H1 (cell line): Measurements from ENCODE around the gene PFKFB3. TPM values are rescaled to one million over a fixed set of nuclear protein-coding genes. Genes with fewer than 3 reads are reported as not detected.

Experiments
- CTCF ChIA-PET: fragments of 300-600 bp; sonication (Branson Sonifier 250); formaldehyde crosslinking; loops from one replicate; lab custom pipeline; 2021; ENCODE audit not compliant: partially characterized antibody; lab: Charles Lee
- POLR2A ChIA-PET: fragments of 300-600 bp; sonication (Branson Sonifier 250); formaldehyde crosslinking; loops from one replicate; lab custom pipeline; 2021; ENCODE audit warnings: inconsistent platforms; ENCODE audit not compliant: partially characterized antibody; lab: Charles Lee
- DNase-seq, 2 experiments: peaks; one replicate each; pipeline versions ENCODE4 v3.0.0 to v3.0.0-alpha.2; 2010 to 2022; ENCODE audit warnings: low spot score in 2 of 2, low read depth in 1 of 2, mixed read lengths in 1 of 2
- FAIRE-seq: peaks from 2 replicates; lab custom pipeline; 2011; peaks lifted over from hg19 to GRCh38; lab: Jason Lieb, UNC
- H2AFZ ChIP-seq: 2 replicates; pipeline ENCODE4 v1.8.1; 2012; ENCODE audit warnings: low read length, inconsistent platforms
- H2AK5ac ChIP-seq: 2 replicates; pipeline ENCODE4 v1.6.1; 2013; ENCODE audit warnings: low read depth, low read length
- H2BK120ac ChIP-seq: replicated peaks from 2 replicates; pipeline ENCODE3; 2013; ENCODE audit warnings: low read depth, low read length, inconsistent platforms
- H2BK12ac ChIP-seq: 2 replicates; pipeline ENCODE4 v1.6.1; 2013; ENCODE audit warnings: low read depth, low read length
- H2BK15ac ChIP-seq: 2 replicates; pipeline ENCODE4 v1.6.1; 2013; ENCODE audit warnings: low read length
- H2BK20ac ChIP-seq: 2 replicates; pipeline ENCODE4 v1.6.1; 2013; ENCODE audit warnings: low read length
- H2BK5ac ChIP-seq: 2 replicates; pipeline ENCODE4 v1.6.1; 2013; ENCODE audit warnings: low read depth, low read length
- H3K14ac ChIP-seq: 2 replicates; pipeline ENCODE4 v1.6.1; 2013; ENCODE audit warnings: inconsistent platforms; ENCODE audit not compliant: insufficient read length
- H3K18ac ChIP-seq: 2 replicates; pipeline ENCODE4 v1.6.1; 2013; ENCODE audit warnings: low read length; ENCODE audit errors: extremely low read depth
- H3K23ac ChIP-seq: 2 replicates; pipeline ENCODE4 v1.6.1; 2013; ENCODE audit warnings: inconsistent platforms; ENCODE audit not compliant: insufficient read length
- H3K23me2 ChIP-seq: 2 replicates; pipeline ENCODE4 v1.6.1; 2013; ENCODE audit warnings: low read depth, low read length
- H3K27ac ChIP-seq: 2 replicates; pipeline ENCODE4 v1.6.1; 2011; ENCODE audit warnings: low read depth, low read length, inconsistent platforms
- H3K27me3 ChIP-seq, 4 experiments: replicated peaks in 1 of 4; 1 replicate in 1 of 4; 2 replicates in 3 of 4; pipeline versions ENCODE4 v1.6.1 to v1.8.1; 2011 to 2013; ENCODE audit warnings: low read length in 3 of 4, mild to moderate bottlenecking in 3 of 4, inconsistent platforms in 2 of 4, mixed read lengths in 2 of 4, moderate library complexity in 1 of 4; ENCODE audit not compliant: control insufficient read depth in 3 of 4, insufficient read depth in 3 of 4; ENCODE audit errors: extremely low read depth in 1 of 4
- H3K36me3 ChIP-seq, 4 experiments: 2 replicates each; pipeline versions ENCODE4 v1.6.1 to v1.8.1; 2011 to 2013; ENCODE audit warnings: mild to moderate bottlenecking in 4 of 4, low read length in 3 of 4, moderate library complexity in 2 of 4, control low read depth in 1 of 4, inconsistent platforms in 1 of 4; ENCODE audit not compliant: insufficient read depth in 4 of 4, control insufficient read depth in 2 of 4
- H3K4ac ChIP-seq: replicated peaks from 2 replicates; pipeline ENCODE3; 2013; ENCODE audit warnings: low read length, low read depth, mixed read lengths, inconsistent platforms; ENCODE audit not compliant: insufficient read length
- H3K4me1 ChIP-seq, 4 experiments: replicated peaks in 1 of 4; 1 replicate in 1 of 4; 2 replicates in 3 of 4; pipeline versions ENCODE4 v1.6.1 to v1.8.1; 2011 to 2013; ENCODE audit warnings: low read length in 3 of 4, inconsistent platforms in 2 of 4, mixed read lengths in 1 of 4; ENCODE audit not compliant: insufficient read depth in 4 of 4, control insufficient read depth in 3 of 4
- H3K4me2 ChIP-seq, 2 experiments: 2 replicates each; pipeline versions ENCODE4 v1.6.1 to v1.8.1; 2011 to 2013; ENCODE audit warnings: low read depth in 2 of 2, low read length in 2 of 2, control low read depth in 1 of 2, inconsistent platforms in 1 of 2, mild to moderate bottlenecking in 1 of 2; ENCODE audit not compliant: insufficient read depth in 1 of 2
- H3K4me3 ChIP-seq, 4 experiments: fragments of 200-600, 300-600 bp in 1 of 4; sonication (generic), shearing (Covaris generic), sonication (Bioruptor Twin) in 1 of 4; 2 replicates each; pipeline versions ENCODE4 v1.5.1 to v1.8.1; 2011 to 2016; ENCODE audit warnings: low read length in 4 of 4, low read depth in 3 of 4, control low read depth in 2 of 4, inconsistent platforms in 2 of 4, mild to moderate bottlenecking in 2 of 4, mixed read lengths in 1 of 4, moderate library complexity in 1 of 4; ENCODE audit not compliant: insufficient read depth in 2 of 4; ENCODE audit errors: extremely low read depth in 1 of 4
- H3K56ac ChIP-seq: replicated peaks from 2 replicates; pipeline ENCODE3; 2013; ENCODE audit warnings: low read depth, mild to moderate bottlenecking, mixed read lengths, low read length, inconsistent platforms; ENCODE audit not compliant: insufficient read length
- H3K79me1 ChIP-seq: 2 replicates; pipeline ENCODE4 v1.6.1; 2013; ENCODE audit warnings: low read depth, low read length, control low read depth
- H3K79me2 ChIP-seq, 2 experiments: 2 replicates each; pipeline versions ENCODE4 v1.6.1 to v1.8.1; 2012 to 2013; ENCODE audit warnings: low read length in 2 of 2, mild to moderate bottlenecking in 2 of 2, inconsistent platforms in 1 of 2; ENCODE audit not compliant: insufficient read depth in 2 of 2, control insufficient read depth in 1 of 2
- H3K9ac ChIP-seq, 4 experiments: replicated peaks in 1 of 4; 1 replicate in 1 of 4; 2 replicates in 3 of 4; pipeline versions ENCODE4 v1.6.1 to v1.8.1; 2011 to 2013; ENCODE audit warnings: low read depth in 3 of 4, low read length in 3 of 4, control low read depth in 2 of 4, mild to moderate bottlenecking in 2 of 4, moderate library complexity in 2 of 4, inconsistent platforms in 1 of 4; ENCODE audit errors: extremely low read depth in 1 of 4
- H3K9me3 ChIP-seq, 2 experiments: 2 replicates each; pipeline versions ENCODE4 v1.6.1 to v1.8.1; 2012 to 2013; ENCODE audit warnings: mild to moderate bottlenecking in 2 of 2, moderate library complexity in 2 of 2, control low read depth in 1 of 2, inconsistent platforms in 1 of 2, low read depth in 1 of 2, low read length in 1 of 2, mixed read lengths in 1 of 2; ENCODE audit not compliant: insufficient read depth in 2 of 2
- H4K20me1 ChIP-seq, 2 experiments: replicated peaks in 1 of 2; 2 replicates each; pipeline versions ENCODE3 to v1.8.1; 2011 to 2013; ENCODE audit warnings: inconsistent platforms in 2 of 2, low read length in 2 of 2, mild to moderate bottlenecking in 1 of 2; ENCODE audit not compliant: insufficient read depth in 2 of 2, control insufficient read depth in 1 of 2
- H4K5ac ChIP-seq: 2 replicates; pipeline ENCODE4 v1.6.1; 2013; ENCODE audit warnings: low read length, low read depth, mixed read lengths, inconsistent platforms; ENCODE audit not compliant: insufficient read length
- H4K8ac ChIP-seq: 2 replicates; pipeline ENCODE4 v1.8.0; 2013; ENCODE audit warnings: mild to moderate bottlenecking, moderate library complexity, low read length, inconsistent platforms; ENCODE audit not compliant: insufficient read depth; ENCODE audit errors: extremely low read depth
- H4K91ac ChIP-seq: replicated peaks from 2 replicates; pipeline ENCODE3; 2013; ENCODE audit warnings: low read length, mixed read lengths, inconsistent platforms; ENCODE audit not compliant: insufficient read length
- GTF2F1 ChIP-seq: IDR thresholded peaks from 2 replicates; pipeline ENCODE4 v1.6.1; 2012; ENCODE audit warnings: low read depth, low read length, improper control_type of control experiment, borderline replicate concordance
- PHF8 ChIP-seq: fragments of 200-600 bp; sonication (generic); conservative IDR thresholded peaks from 2 replicates; pipeline ENCODE4 v1.7.1; 2012; ENCODE audit warnings: low read depth, mild to moderate bottlenecking, inconsistent platforms, low read length, moderate library complexity
- WGBS, 2 experiments: shearing (Covaris generic) in 1 of 2; methylation state at CpG; one replicate each; pipeline versions ENCODE4 v1.1.6 to v1.1.7; 2013 to 2015; ENCODE audit warnings: low lambda C conversion rate in 2 of 2, mixed read lengths in 2 of 2, inconsistent platforms in 1 of 2, low coverage in 1 of 2, missing lambda C conversion rate in 1 of 2; ENCODE audit not compliant: insufficient replicate concordance in 2 of 2, insufficient coverage in 1 of 2, insufficient read length in 1 of 2; ENCODE audit errors: extremely low coverage in 1 of 2, missing lambda C conversion rate in 1 of 2; 5-methylcytosine and 5-hydroxymethylcytosine counted together
- polyA plus RNA-seq, 7 experiments: library from polyadenylated mRNA; depleted of rRNA in 3 of 7; stranded (reverse) in 5 of 7; unstranded in 2 of 7; fragments of >200 nt in 5 of 7; fragments of 200-250 nt in 2 of 7; gene quantifications; 1 replicate in 5 of 7; 2 replicates in 1 of 7; 4 replicates in 1 of 7; pipeline versions ENCODE4 v1.2.1 to v1.2.3, GENCODE V29; 2011 to 2013; ENCODE audit warnings: missing spikeins in 2 of 7, mixed read lengths in 2 of 7
- total RNA-seq: library from RNA; stranded (reverse); fragmentation: NEBNext Ultra II Directional; extraction: Animal tissue kit (Norgen Biotek cat#: 25700); gene quantifications from 2 replicates; pipeline ENCODE4 v1.2.1, GENCODE V29; 2021

The PFKFB3 gene
- total and polyA plus RNA-seq, 2 of the 8 experiments (the other 6 are each of a cell fraction or from before 2014, with no cell fraction given) = 15.6 to 32.0 TPM

DNA sequence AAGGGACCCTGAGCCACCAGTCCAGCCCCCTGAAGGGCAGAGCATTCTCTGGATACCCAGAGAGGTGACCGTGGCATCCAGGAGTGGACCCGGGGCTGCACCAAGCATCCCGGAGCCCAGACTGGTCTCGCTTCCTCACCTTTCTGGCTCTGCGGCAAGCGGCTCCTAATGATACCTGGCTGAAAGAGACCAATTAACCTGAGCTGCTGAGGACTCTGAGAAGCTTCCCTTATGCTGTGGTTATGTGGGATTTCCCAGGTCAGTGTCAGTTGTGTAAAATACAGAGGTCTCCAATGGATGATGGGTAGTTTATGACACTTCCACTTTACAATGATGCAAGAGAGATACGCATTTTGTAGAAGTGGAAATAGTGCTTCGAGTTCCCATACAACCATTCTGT is 51.5 kb downstream of the PFKFB3 start:
- Histone ChIP-seq H4K91ac (no peak overlapping the region), H3K79me1 (no peaks in the 10 kb centered on the region), H4K5ac (no peak overlapping the region), H3K4ac (no peak overlapping the region), H3K23me2 (peaks cover 4% of the 10 kb centered on the region; the same call in 1 of the 2 replicates), H3K18ac (no peak overlapping the region)
- TF ChIP-seq PHF8 (no peak), GTF2F1 (no peak)
- TF ChIP-seq, all 59 proteins: peak for 0
- no peak overlapping the region for H3K4me2 ChIP-seq
- H3K36me3 ChIP-seq = no peaks in the 10 kb centered on the region
- H2BK120ac ChIP-seq = no peak overlapping the region
- no peak overlapping the region for H2BK12ac ChIP-seq
- DNase-seq (no peak), FAIRE-seq (no peak)
- H3K79me2 ChIP-seq = no peaks in the 10 kb centered on the region
- H2AFZ ChIP-seq = no peak overlapping the region
- H2BK15ac ChIP-seq = no peak overlapping the region
- WGBS, 2 experiments = 96% methylated on average over 8 of the region's 8 CpGs; no CpG with 5 or more reads in 1 of the 2 experiments
- H3K27me3 ChIP-seq = no peaks in the 10 kb centered on the region
- no peak overlapping the region for H2BK20ac ChIP-seq
- no peak overlapping the region for H3K14ac ChIP-seq
- no peak overlapping the region for H2AK5ac ChIP-seq
- no peaks in the 10 kb centered on the region for H3K4me1 ChIP-seq
- ChIA-PET CTCF (interaction anchor here (0.7 kb wide), 1 partner anchor 1112 kb away, joined by 3 read pairs; no protein-coding TSS in a partner anchor), POLR2A (no interaction called here)
- no peak overlapping the region for H2BK5ac ChIP-seq
- H4K8ac ChIP-seq = no peak overlapping the region
- no peak overlapping the region for H3K4me3 ChIP-seq
- no peak overlapping the region for H3K56ac ChIP-seq
- H4K20me1 ChIP-seq = peaks cover 0 to 2% of the 10 kb centered on the region in 2 experiments
- no peak overlapping the region for H3K23ac ChIP-seq
- no peak overlapping the region for H3K9ac ChIP-seq
- H3K27ac ChIP-seq = no peak overlapping the region
- H3K9me3 ChIP-seq = no peaks in the 10 kb centered on the region
